ENCODE measurements around the gene DIAPH1.

Gene DIAPH1

DNA sequence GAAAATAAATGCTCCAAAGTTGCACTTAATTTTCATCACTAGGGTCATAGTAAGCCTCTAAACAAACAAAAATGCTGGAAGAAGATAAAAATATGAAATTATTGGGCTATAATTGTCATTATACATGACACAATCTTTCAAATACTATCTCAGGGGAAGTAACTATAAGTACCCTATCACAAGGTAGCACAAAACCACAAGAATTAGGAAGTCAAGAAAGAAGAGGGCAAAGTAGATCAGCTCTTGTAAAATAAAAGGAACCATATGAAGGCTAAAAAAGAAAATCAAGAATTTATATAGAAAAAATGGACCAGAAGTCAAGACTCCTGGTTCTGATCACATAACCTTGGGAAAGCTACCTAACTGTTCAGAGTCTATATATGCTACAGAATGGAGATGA is 48.1 kb downstream of the DIAPH1 start:
- peak; percentile 40 for DNase-seq (ENCODE audit: low read depth)
- no peak for TF ChIP-seq MYC (IDR thresholded peaks at IDR 0.05; ENCODE audit: low read depth, low read length)
- TF ChIP-seq, protein P1, sequence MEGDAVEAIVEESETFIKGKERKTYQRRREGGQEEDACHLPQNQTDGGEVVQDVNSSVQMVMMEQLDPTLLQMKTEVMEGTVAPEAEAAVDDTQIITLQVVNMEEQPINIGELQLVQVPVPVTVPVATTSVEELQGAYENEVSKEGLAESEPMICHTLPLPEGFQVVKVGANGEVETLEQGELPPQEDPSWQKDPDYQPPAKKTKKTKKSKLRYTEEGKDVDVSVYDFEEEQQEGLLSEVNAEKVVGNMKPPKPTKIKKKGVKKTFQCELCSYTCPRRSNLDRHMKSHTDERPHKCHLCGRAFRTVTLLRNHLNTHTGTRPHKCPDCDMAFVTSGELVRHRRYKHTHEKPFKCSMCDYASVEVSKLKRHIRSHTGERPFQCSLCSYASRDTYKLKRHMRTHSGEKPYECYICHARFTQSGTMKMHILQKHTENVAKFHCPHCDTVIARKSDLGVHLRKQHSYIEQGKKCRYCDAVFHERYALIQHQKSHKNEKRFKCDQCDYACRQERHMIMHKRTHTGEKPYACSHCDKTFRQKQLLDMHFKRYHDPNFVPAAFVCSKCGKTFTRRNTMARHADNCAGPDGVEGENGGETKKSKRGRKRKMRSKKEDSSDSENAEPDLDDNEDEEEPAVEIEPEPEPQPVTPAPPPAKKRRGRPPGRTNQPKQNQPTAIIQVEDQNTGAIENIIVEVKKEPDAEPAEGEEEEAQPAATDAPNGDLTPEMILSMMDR (IDR thresholded peaks at IDR 0.05; ENCODE audit: low read depth, low read length): no peak
- no peak for TF ChIP-seq POLR2A (IDR thresholded peaks at IDR 0.05; ENCODE audit: extremely low read depth, insufficient read length)
- TF ChIP-seq, protein P2, sequence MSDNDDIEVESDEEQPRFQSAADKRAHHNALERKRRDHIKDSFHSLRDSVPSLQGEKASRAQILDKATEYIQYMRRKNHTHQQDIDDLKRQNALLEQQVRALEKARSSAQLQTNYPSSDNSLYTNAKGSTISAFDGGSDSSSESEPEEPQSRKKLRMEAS (IDR thresholded peaks at IDR 0.05; ENCODE audit: low read depth, low read length): no peak
- H3K4me3 ChIP-seq (ENCODE audit: low read depth, low read length): no peak overlapping the region

DNA sequence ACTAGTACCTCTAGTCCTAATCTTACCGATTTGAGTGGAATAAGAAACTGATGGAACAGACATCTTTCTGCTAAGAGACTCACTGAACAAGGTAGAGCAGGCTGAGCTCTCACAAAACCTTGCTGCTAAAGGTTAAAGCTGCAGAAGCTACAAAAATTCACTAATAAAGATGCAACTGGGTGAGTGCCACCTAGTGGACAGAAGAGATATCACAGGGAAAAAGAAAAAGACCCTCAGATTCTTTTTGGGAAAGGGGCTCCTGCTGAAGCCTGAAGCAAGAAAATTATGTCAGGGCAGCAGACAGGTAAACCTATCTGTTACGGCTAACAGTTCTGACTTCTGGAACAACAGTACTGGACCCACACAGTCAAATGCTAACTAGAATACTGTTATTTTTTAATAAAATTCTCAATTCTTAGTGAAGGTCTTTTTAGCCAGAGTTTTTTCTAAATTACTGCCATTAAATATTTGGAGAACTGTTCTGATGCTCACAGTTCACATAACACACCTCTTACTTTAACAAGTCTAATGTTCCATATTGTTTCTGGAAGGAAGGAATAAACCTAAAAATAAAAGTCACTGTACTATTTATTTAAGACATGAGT is 51.2 kb downstream of the DIAPH1 start:
- no peak overlapping the region for H3K4me3 ChIP-seq (ENCODE audit: low read depth, low read length)
- TF ChIP-seq, protein P1 (IDR thresholded peaks at IDR 0.05; ENCODE audit: low read depth, low read length): peak; percentile 84
- TF ChIP-seq, protein P2 (IDR thresholded peaks at IDR 0.05; ENCODE audit: low read depth, low read length): no peak
- DNase-seq (ENCODE audit: low read depth): peak; percentile 33

DNA sequence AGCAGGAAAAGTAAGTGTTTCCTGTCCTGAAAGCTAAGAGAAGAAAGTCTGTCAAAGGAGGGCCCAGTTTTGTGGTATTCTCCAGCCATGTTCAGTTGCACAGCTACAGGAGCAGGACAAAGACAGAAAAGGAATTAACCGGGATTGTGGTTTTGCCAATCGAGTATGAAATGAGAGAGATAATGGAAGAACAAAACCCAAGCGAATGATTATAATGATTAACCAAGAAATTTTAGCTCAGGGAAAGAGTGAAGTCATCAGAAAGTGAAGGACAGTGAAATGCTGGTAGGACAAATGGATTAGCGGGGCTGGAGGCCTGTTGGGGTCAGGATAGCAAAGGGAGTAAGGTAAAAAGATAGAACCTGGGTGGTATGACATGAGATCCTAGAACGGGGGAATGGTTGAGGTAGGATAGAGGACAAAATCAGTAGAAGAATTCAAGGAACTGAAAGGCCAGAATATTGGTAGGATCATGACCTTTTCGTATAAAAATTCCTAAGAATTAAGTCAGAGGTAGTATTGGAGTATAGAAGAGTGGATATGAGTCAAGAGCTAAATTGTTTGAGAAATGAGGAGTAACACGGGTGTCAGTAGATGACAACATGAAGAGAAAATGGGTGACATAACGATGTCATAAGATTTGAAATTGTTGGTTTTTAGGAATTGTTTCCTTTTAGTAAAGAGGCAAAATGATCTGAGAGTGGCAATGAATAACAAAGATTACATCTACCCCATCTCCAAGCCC is 52.8 kb downstream of the DIAPH1 start:
- no peak for TF ChIP-seq MYC (IDR thresholded peaks at IDR 0.05; ENCODE audit: low read depth, low read length)
- no peak for TF ChIP-seq POLR2A (IDR thresholded peaks at IDR 0.05; ENCODE audit: extremely low read depth, insufficient read length)
- TF ChIP-seq, protein P2 (IDR thresholded peaks at IDR 0.05; ENCODE audit: low read depth, low read length): no peak
- TF ChIP-seq, protein P1 (IDR thresholded peaks at IDR 0.05; ENCODE audit: low read depth, low read length): no peak
- DNase-seq (ENCODE audit: low read depth): no peak
- no peak overlapping the region for H3K4me3 ChIP-seq (ENCODE audit: low read depth, low read length)

DNA sequence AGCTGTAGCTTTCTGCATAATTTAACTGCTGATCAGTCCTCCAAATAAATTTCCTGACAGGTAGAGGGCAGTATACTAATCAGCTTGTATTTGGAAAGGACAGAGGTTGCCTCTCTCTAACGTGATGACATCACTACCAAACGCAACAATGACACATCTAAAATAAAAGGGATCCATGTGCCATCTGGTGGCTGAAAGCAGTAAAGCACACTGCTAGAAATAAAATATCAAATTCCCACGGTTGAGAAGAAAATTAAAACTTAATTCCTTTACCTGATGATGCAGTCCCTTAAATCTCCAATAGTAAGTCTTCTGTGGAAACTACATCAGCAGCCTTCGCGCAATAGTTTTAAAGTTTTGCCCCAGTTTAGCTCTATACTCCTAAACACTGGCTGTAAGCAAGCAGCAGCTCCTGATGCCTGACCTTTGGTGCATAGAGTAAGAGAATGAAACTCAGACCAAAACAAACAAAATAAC is 54.5 kb downstream of the DIAPH1 start:
- peak; percentile 92 for DNase-seq (ENCODE audit: low read depth)
- TF ChIP-seq, protein P1 (IDR thresholded peaks at IDR 0.05; ENCODE audit: low read depth, low read length): peak; percentile 66
- TF ChIP-seq, protein P2 (IDR thresholded peaks at IDR 0.05; ENCODE audit: low read depth, low read length): peak; percentile 71
- no peak for TF ChIP-seq POLR2A (IDR thresholded peaks at IDR 0.05; ENCODE audit: extremely low read depth, insufficient read length)
- TF ChIP-seq MYC (IDR thresholded peaks at IDR 0.05; ENCODE audit: low read depth, low read length): no peak
- no peak overlapping the region for H3K4me3 ChIP-seq (ENCODE audit: low read depth, low read length)

DNA sequence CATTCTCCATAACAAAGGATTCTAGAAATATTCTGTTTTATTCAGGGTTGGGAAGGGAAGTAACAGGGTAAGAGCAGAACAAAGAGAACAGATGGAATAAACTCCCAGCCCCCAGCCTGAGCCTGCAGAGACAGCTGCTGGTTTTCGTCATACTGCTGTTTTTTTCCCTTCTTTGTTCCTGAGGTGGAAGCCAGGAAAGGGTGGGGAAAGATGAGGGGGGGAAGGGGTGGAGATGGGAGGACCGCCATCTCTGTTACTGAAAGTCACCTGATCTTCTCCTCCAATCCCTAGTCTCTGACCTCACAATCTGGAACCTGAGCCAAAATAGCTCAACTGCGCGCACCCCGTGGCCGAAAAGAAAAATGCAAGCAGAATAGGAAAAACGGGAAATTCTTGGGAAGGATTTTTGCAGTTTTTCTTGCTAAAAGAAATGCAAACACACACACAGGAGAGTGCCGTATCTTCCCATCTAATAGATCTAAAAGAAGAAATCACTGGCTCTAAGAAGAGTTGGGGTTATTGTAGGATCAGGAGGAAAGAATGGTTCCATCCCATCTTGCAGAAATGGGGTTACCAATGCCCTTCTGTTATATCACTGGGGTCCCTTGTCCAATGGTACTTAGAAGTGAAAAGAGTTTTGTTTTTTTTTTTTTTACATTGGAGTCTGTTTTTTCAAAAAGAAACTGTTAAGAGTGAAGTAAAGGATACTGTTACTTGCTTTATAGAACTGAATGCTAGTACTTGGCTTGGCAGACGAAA is 57.9 kb downstream of the DIAPH1 start:
- no peak for DNase-seq (ENCODE audit: low read depth)
- TF ChIP-seq MYC (IDR thresholded peaks at IDR 0.05; ENCODE audit: low read depth, low read length): no peak
- no peak for TF ChIP-seq POLR2A (IDR thresholded peaks at IDR 0.05; ENCODE audit: extremely low read depth, insufficient read length)
- TF ChIP-seq, protein P2 (IDR thresholded peaks at IDR 0.05; ENCODE audit: low read depth, low read length): no peak
- TF ChIP-seq, protein P1 (IDR thresholded peaks at IDR 0.05; ENCODE audit: low read depth, low read length): no peak
- no peak overlapping the region for H3K4me3 ChIP-seq (ENCODE audit: low read depth, low read length)
